GM08714 (cell line): ENCODE data around the gene BFAR.

Experiments
- H3K4me3 ChIP-seq: fragments of 200-500 bp; sonication (Bioruptor generic); 2 replicates; pipeline ENCODE4 v1.5.1; 2014; ENCODE audit warnings: mild to moderate bottlenecking, low read length, inconsistent platforms
- ZNF274 ChIP-seq: IDR thresholded peaks from 2 replicates; pipeline ENCODE4 v1.6.1; 2012; ENCODE audit warnings: mild to moderate bottlenecking, low read depth, low read length

Gene BFAR

GRCh38 chr16:14632693-14633569, at the start of gene BFAR:
Gene BFAR, plus strand, starts transcription at chr16:14632951. Its CDS starts 11,396 bp downstream, at chr16:14644347.
- TF ChIP-seq ZNF274 = no peak

GRCh38 chr16:14585287-14585686, 47.5 kb upstream of the BFAR start:
- no peak for TF ChIP-seq ZNF274

More at GRCh38 chr16:14632693-14633569, at the start of gene BFAR:
- peak within 1 kb of the TSS; percentile 77 for H3K4me3 ChIP-seq

GRCh38 chr16:14586637-14587305, 46.0 kb upstream of the BFAR start:
- H3K4me3 ChIP-seq = no peak overlapping the region
- no peak for TF ChIP-seq ZNF274

More at GRCh38 chr16:14585287-14585686, 47.5 kb upstream of the BFAR start:
- no peak overlapping the region for H3K4me3 ChIP-seq

- no peak overlapping the region for H3K4me3 ChIP-seq
- TF ChIP-seq ZNF274 = no peak
Measured at GRCh38 chr16:14600164-14600563, 32.6 kb upstream of the BFAR start.

- H3K4me3 ChIP-seq = no peak overlapping the region
- TF ChIP-seq ZNF274 = no peak
Measured at GRCh38 chr16:14602443-14602963, 30.2 kb upstream of the BFAR start.

- TF ChIP-seq ZNF274 = no peak
- H3K4me3 ChIP-seq = peak overlapping the region; percentile 31; the same call in 1 of the 2 replicates
Measured at GRCh38 chr16:14606102-14606501, 26.6 kb upstream of the BFAR start.

- H3K4me3 ChIP-seq = no peak overlapping the region
- no peak for TF ChIP-seq ZNF274
Measured at GRCh38 chr16:14608111-14608566, 24.6 kb upstream of the BFAR start.

- H3K4me3 ChIP-seq = no peak overlapping the region
Measured at GRCh38 chr16:14608604-14609003, 24.1 kb upstream of the BFAR start.

GRCh38 chr16:14609716-14610115, 23.0 kb upstream of the BFAR start:
- H3K4me3 ChIP-seq = no peak overlapping the region
- TF ChIP-seq ZNF274 = no peak

More at GRCh38 chr16:14608604-14609003, 24.1 kb upstream of the BFAR start:
- no peak for TF ChIP-seq ZNF274

- no peak for TF ChIP-seq ZNF274
- H3K4me3 ChIP-seq = no peak overlapping the region
Measured at GRCh38 chr16:14611660-14612059, 21.1 kb upstream of the BFAR start.

- no peak for TF ChIP-seq ZNF274
- H3K4me3 ChIP-seq = no peak overlapping the region
Measured at GRCh38 chr16:14613991-14614390, 18.8 kb upstream of the BFAR start.

GRCh38 chr16:14616280-14616679, 16.5 kb upstream of the BFAR start:
- TF ChIP-seq ZNF274 = no peak
- H3K4me3 ChIP-seq = no peak overlapping the region

GRCh38 chr16:14618566-14618965, 14.2 kb upstream of the BFAR start:
- no peak overlapping the region for H3K4me3 ChIP-seq
- no peak for TF ChIP-seq ZNF274

- H3K4me3 ChIP-seq = no peak overlapping the region
- TF ChIP-seq ZNF274 = no peak
Measured at GRCh38 chr16:14627078-14627477, 5.7 kb upstream of the BFAR start.

GRCh38 chr16:14628806-14629611, 3.7 kb upstream of the BFAR start:
- TF ChIP-seq ZNF274 = no peak
- peak overlapping the region; percentile 95 for H3K4me3 ChIP-seq
